A673 (cell line): ENCODE measurements around the gene NDC80.

ENCODE experiments used
- EZH2 ChIP-seq: fragments of 200-600 bp; sonication (generic); IDR thresholded peaks from 2 replicates; pipeline ENCODE4 v1.6.1; 2017; ENCODE audit warnings: borderline replicate concordance, low read depth, mild to moderate bottlenecking, mixed read lengths, antibody characterized with exemption, low read length; ENCODE audit not compliant: poor library complexity, severe bottlenecking
- TF ChIP-seq, protein P1 (sequence below): fragments of 300-800, 200-600 bp; sonication (generic); conservative IDR thresholded peaks from 2 replicates; pipeline ENCODE4 v1.5.1; 2017; ENCODE audit warnings: low read depth, mild to moderate bottlenecking, antibody characterized with exemption, low read length, moderate library complexity, mixed read lengths

DNA sequence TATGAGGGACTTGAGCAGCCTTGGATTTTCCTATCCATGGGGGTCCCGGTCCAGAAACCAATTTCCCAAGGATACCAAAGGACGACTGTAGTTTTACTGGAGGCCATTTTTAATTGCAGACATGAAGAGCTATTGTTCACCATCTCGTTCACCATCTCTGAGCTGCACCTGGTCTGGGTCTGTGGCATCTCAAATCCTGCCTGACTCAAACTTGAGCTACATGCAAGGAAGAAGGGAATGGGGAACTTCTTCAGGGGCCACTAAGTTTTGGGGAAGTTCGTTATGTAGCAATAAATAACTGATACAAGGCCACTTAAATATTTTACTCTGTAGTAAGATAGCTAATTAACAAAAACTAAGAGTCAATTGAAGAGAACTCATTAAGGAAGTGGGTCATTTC is 82.1 kb downstream of the NDC80 start:
- TF ChIP-seq, protein P1, sequence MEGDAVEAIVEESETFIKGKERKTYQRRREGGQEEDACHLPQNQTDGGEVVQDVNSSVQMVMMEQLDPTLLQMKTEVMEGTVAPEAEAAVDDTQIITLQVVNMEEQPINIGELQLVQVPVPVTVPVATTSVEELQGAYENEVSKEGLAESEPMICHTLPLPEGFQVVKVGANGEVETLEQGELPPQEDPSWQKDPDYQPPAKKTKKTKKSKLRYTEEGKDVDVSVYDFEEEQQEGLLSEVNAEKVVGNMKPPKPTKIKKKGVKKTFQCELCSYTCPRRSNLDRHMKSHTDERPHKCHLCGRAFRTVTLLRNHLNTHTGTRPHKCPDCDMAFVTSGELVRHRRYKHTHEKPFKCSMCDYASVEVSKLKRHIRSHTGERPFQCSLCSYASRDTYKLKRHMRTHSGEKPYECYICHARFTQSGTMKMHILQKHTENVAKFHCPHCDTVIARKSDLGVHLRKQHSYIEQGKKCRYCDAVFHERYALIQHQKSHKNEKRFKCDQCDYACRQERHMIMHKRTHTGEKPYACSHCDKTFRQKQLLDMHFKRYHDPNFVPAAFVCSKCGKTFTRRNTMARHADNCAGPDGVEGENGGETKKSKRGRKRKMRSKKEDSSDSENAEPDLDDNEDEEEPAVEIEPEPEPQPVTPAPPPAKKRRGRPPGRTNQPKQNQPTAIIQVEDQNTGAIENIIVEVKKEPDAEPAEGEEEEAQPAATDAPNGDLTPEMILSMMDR, result no peak
- no peak for TF ChIP-seq EZH2
